Activated gamma-delta T cell treated with Interleukin-2 at 50 U/mL for 16 hours (primary cell): Measurements from ENCODE around the gene CCSER1.
"Not testable (repeated sequence)": the region's sequence is repeated elsewhere in the genome, so short reads cannot be mapped to it uniquely, and the experiment has no call there.

ENCODE experiments used
- DNase-seq: peaks from one replicate; pipeline ENCODE4 v3.0.0-alpha.2; 2020

Gene CCSER1

GRCh38 chr4:91319556-91320268 lies 1192.5 kb downstream of the CCSER1 start:
- no peak for DNase-seq

GRCh38 chr4:91322961-91323360 lies 1195.8 kb downstream of the CCSER1 start:
- DNase-seq = no peak

GRCh38 chr4:91325495-91325894 lies 1198.3 kb downstream of the CCSER1 start:
- DNase-seq = no peak

DNA sequence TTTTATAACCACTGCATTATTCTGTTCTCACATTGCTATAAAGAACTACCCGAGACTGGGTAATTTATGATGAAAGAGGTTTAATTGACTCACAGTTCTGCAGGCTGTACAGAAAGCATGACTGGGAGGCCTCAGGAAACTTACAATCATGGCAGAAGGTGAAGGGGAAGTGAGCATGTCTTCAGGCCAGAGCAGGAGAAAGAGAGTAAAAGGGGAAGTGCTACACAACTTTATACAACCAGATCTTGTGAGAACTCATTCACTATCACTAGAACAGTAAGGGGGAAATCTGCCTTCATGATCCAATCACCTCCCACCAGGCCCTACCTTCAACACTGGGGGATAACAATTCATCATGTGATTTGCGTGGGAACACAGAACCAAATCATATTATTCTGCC lies 1199.0 kb downstream of the CCSER1 start:
- not testable (repeated sequence) for DNase-seq

- no peak for DNase-seq
Observed at GRCh38 chr4:91330555-91331137, 1203.5 kb downstream of the CCSER1 start.

DNA sequence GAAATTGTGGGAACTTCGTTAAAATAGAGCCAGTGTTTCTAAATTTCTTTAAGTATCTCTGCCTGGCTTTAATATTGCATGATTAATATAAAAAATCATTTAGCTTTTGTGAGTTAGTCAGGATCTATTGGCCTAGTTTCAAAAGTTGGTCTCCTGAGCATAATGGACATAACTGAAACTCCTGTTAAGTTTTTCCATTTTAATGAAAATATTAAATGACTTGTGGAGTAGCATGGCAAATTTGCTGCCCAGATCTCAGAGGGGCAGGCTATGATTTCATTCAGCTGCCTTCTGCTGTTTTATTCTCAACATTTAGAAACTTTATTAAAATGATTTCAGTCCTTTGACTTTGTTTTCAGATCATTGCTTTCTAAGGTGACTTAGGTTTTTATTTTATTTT lies 1213.6 kb downstream of the CCSER1 start:
- no peak for DNase-seq

DNA sequence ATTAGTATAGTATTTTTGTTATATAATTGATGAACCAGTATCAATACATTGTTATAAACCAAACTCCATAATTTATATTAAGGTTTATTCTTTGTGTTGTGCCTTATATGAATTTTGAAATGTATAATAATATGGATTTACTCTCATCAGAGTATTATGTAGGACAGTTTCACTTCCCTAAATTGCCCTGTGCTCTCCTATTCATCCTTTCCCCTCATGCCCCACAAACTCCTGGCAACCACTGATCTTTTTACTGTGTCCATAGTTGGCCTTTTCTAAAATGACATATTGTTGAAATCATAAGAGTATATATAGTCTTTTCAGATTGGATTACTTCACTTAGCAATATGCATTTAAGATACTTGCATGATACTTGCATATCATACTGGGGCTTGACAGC lies 1218.4 kb downstream of the CCSER1 start:
- no peak for DNase-seq

DNA sequence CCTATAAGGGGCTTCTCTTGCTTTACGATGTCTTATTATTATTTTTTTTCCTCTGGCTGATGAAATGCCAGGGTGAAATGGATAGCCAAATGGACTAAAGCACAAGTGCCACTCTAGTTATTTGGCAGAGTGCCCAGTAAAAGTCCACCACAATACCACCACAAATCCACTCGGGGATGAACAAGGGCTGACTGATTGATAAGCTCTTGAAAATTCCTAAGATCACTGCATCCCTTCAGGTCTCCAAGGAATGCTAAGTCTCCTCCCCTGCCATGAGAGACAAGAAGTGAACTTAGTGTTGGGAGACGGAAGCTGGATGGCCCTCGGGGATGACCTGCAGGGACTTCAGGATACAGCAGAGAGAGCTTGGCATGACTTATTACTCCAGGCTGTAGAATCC lies 1229.3 kb downstream of the CCSER1 start:
- DNase-seq = not testable (repeated sequence)

GRCh38 chr4:91358016-91358415 lies 1230.8 kb downstream of the CCSER1 start:
- not testable (repeated sequence) for DNase-seq

GRCh38 chr4:91358621-91359020 lies 1231.4 kb downstream of the CCSER1 start:
- not testable (repeated sequence) for DNase-seq

DNA sequence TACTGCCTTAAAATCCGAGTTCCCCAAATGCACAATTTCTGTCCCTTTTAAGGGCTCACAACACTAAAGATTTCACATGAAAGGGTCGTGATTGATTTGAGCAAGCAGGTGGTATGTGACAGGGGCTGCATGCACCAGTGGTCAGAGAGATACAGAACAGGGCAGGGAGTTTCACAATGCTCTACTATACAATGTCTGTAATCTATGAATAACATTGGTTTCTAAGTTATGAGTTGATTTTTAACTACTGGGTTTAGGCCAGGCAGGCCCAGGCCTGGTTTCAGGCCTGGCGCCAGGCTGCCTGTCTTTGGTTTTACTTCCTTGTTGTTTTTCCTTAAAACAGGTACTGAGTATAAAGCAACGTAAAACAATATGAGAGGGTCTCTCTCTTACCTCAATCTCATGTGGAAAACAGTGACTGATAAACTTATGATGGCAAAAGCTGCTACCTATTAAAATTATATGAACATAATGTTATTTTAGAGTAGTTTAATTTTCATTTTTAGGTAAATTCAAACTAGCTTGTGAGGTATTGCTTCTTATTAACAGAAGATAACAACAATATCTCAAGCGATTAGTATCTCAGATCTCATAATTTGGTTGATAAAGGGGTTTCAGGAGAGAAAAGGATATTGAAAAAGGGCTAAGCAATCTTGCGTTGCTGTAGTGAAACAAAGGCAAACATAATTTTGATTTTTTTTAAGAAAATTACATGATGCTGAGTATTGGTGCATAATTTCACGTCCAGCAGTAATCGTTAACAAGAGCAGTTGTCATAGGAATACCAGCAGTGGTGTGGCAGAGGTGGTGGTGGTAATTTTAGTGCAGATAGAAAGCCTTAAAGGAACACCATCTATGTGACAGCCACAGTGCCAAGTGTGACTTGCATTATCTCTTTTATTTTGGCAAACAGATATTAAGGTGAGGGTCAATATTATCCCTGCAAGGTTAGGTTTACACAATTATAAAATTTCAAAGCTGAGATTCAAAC lies 1232.1 kb downstream of the CCSER1 start:
- no peak for DNase-seq

- DNase-seq = no peak
Observed at GRCh38 chr4:91362125-91362524, 1234.9 kb downstream of the CCSER1 start.

DNA sequence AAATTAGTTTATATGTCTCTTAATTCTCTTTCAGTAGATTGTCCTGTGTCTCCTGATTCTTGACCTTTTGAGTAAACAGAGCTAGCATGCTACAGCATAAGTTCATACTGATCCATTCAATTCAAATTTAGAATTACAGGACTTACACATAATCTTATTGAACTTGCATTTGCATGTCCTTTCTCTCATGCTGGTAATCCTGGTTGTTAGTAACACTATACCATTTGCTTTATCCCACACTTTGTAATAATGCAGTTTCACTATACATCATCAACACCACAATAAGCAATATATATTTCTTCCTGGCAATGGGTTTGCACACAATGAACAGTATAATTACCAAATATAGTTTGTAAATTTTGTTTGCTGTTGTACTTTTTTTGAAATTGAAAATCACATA lies 1239.4 kb downstream of the CCSER1 start:
- DNase-seq = no peak

GRCh38 chr4:91369116-91369515 lies 1241.9 kb downstream of the CCSER1 start:
- DNase-seq = no peak

- no peak for DNase-seq
Observed at GRCh38 chr4:91373546-91373945, 1246.4 kb downstream of the CCSER1 start.

DNA sequence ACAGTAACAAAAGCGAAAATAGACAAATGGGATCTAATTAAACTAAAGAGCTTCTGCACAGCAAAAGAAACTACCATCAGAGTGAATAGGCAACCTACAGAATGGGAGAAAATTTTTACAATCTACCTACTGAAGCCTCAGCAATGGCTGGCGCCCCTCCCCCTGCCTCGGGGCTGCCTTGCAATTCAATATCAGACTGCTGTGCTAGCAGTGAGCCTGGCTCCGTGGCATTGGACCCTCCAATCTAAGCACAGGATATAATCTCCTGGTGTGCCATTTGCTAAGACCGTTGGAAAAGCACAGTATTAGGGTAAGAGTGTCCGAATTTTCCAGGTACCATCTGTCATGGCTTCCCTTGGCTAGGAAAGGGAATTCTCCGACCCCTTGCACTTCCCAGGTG lies 1278.2 kb downstream of the CCSER1 start:
- not testable (repeated sequence) for DNase-seq

GRCh38 chr4:91422011-91422410 lies 1294.8 kb downstream of the CCSER1 start:
- DNase-seq = no peak

DNA sequence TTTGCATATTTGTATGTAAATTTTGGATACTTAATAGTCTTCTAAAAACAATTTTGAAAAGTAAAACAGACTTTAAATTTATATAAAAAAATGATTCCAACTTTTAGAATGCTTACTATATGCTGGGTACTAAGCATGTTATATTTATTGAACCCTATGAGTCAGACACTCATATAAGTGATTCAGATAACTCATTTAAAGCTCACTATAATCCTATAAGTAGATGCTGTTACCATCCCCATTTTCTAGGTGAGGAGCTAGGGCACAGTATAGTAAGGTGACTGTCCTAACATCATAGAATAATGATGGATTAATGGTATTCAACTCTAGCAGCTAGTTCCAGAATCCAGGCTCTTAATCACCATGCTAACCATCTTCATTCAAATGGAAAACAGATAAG lies 1299.5 kb downstream of the CCSER1 start:
- no peak for DNase-seq

DNA sequence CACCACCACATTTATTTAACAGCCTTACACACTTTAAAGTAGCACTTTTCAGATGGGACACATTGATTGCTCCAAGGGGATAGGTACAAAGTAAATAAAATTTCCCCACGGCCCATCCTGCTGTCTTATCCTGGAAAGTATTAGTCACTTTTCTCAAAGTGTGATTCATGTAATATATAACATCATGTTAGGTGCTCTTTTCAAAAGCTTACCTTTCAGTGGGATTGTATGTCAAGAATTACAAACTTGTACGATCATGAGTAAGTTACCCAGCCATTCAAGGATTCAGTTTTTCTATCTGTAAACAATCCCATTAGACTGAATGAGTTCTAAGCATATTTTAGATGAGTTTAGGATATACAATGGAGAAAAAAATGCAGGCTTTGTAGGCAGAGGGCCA lies 1300.0 kb downstream of the CCSER1 start:
- DNase-seq = no peak

- no peak for DNase-seq
Observed at GRCh38 chr4:91434631-91435030, 1307.4 kb downstream of the CCSER1 start.

GRCh38 chr4:91436556-91436955 lies 1309.4 kb downstream of the CCSER1 start:
- DNase-seq = no peak

DNA sequence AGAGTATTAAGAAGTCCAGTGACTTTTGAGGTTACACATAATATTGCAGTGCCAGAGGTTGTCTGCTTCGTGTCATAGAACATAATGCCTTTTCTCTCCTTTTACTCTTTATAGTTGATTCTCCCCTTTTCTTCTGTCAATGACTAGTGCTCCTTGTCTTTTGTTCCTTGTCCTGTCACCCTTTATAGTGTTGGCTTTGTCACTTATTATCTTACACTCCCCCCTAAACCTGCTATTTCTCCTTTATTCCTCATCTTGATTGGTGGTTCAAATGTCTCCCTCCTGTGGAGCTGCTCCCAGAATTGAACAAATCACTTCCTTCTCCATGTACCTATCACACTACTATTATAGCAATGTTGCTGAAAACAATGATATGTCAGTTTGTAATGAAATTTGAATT lies 1320.0 kb downstream of the CCSER1 start:
- DNase-seq = no peak

- DNase-seq = no peak
Observed at GRCh38 chr4:91448668-91449330, 1321.6 kb downstream of the CCSER1 start.
